ENCODE results near the gene PHF11.

The PHF11 gene

GRCh38 chr13:49495783-49496762 is at the start of gene PHF11:
TSS of gene PHF11 (plus strand) at chr13:49495953. CDS start at chr13:49496002, 49 bp downstream.
- DNase-seq = peak; percentile 90 to 92

GRCh38 chr13:49446473-49446872 is 49.3 kb upstream of the PHF11 start:
- no peak for DNase-seq

- DNase-seq = no peak
Observed at GRCh38 chr13:49448753-49449152, 47.0 kb upstream of the PHF11 start.

GRCh38 chr13:49450105-49450819 is 45.5 kb upstream of the PHF11 start:
- DNase-seq = no peak

- DNase-seq = no peak
Observed at GRCh38 chr13:49452725-49453457, 42.9 kb upstream of the PHF11 start.

GRCh38 chr13:49453465-49453864 is 42.3 kb upstream of the PHF11 start:
- DNase-seq = no peak

GRCh38 chr13:49454388-49455006 is 41.3 kb upstream of the PHF11 start:
- no peak for DNase-seq

- DNase-seq = no peak
Observed at GRCh38 chr13:49455007-49455398, 40.8 kb upstream of the PHF11 start.

GRCh38 chr13:49456156-49456555 is 39.6 kb upstream of the PHF11 start:
- no peak for DNase-seq

- DNase-seq = no peak
Observed at GRCh38 chr13:49457221-49457620, 38.5 kb upstream of the PHF11 start.

GRCh38 chr13:49459580-49459979 is 36.2 kb upstream of the PHF11 start:
- DNase-seq = no peak

GRCh38 chr13:49464085-49464484 is 31.7 kb upstream of the PHF11 start:
- no peak for DNase-seq

- DNase-seq = no peak
Observed at GRCh38 chr13:49464621-49465325, 31.0 kb upstream of the PHF11 start.

GRCh38 chr13:49466292-49466838 is 29.4 kb upstream of the PHF11 start:
- DNase-seq = no peak

- no peak for DNase-seq
Observed at GRCh38 chr13:49472186-49472585, 23.6 kb upstream of the PHF11 start.

GRCh38 chr13:49476529-49476928 is 19.2 kb upstream of the PHF11 start:
- no peak for DNase-seq

GRCh38 chr13:49481788-49482187 is 14.0 kb upstream of the PHF11 start:
- no peak for DNase-seq

- DNase-seq = no peak
Observed at GRCh38 chr13:49488563-49488962, 7.2 kb upstream of the PHF11 start.

GRCh38 chr13:49494645-49495044 is 1.1 kb upstream of the PHF11 start:
- no peak for DNase-seq

GRCh38 chr13:49496837-49497236 is 1.1 kb downstream of the PHF11 start:
- DNase-seq = peak; percentile 62 to 69

- DNase-seq = peak in 1 of 2 experiments; percentile 33
Observed at GRCh38 chr13:49497272-49497671, 1.5 kb downstream of the PHF11 start.

GRCh38 chr13:49498206-49498605 is 2.5 kb downstream of the PHF11 start:
- DNase-seq = no peak

Data from activated T-cell treated with anti-CD3 and anti-CD28 coated beads, Interleukin-2, amount 50 U/mL, for 48 hours (primary cell).